A549 (cell line): Measurements from ENCODE around the gene KRT3. TPM values are rescaled to one million over a fixed set of nuclear protein-coding genes. Genes with fewer than 3 reads are reported as not detected.
"Not testable (repeated sequence)": the region's sequence is repeated elsewhere in the genome, so short reads cannot be mapped to it uniquely, and the experiment has no call there.

Source experiments
- ATAC-seq, 2 experiments: fragments of 200-7000 bp in 1 of 2; fragments of >200 bp in 1 of 2; cut with Nextera tagmentation in 1 of 2; cut with Tn5 transposase in 1 of 2; 3 replicates each; pipeline versions ENCODE4 v1.8.0 to v1.9.1; 2018 to 2020; ENCODE audit warnings: mild to moderate bottlenecking in 1 of 2, moderate library complexity in 1 of 2
- CTCF ChIA-PET: fragments of 300-600 bp; sonication (Branson Sonifier 250); formaldehyde crosslinking; extraction: SDS; loops from one replicate; lab custom pipeline; 2021; ENCODE audit warnings: antibody characterized with exemption, inconsistent platforms; lab: Yijun Ruan, JAX
- POLR2A ChIA-PET: fragments of 350-600 bp; formaldehyde crosslinking; extraction: SDS; loops from one replicate; lab custom pipeline; 2021; ENCODE audit warnings: antibody characterized with exemption, inconsistent platforms; lab: Yijun Ruan, JAX
- DNase-seq, 2 experiments: peaks; one replicate each; pipeline versions ENCODE4 v3.0.0 to v3.0.0-alpha.2; 2011 to 2016; ENCODE audit warnings: low read depth in 1 of 2, low spot score in 1 of 2
- FAIRE-seq: peaks from 2 replicates; lab custom pipeline; 2011; peaks lifted over from hg19 to GRCh38; lab: Jason Lieb, UNC
- H3K27ac ChIP-seq, 2 experiments: fragments of >200 bp; sonication (Bioruptor Twin); formaldehyde crosslinking; 3 replicates each; pipeline ENCODE4 v1.5.1; 2016 to 2017
- H3K4me1 ChIP-seq: fragments of >200 bp; sonication (Bioruptor Twin); formaldehyde crosslinking; 3 replicates; pipeline ENCODE4 v1.6.1; 2016
- H3K4me2 ChIP-seq: fragments of >200 bp; sonication (Bioruptor Twin); formaldehyde crosslinking; 3 replicates; pipeline ENCODE4 v1.6.1; 2016
- H3K4me3 ChIP-seq: fragments of >200 bp; sonication (Bioruptor Twin); formaldehyde crosslinking; 3 replicates; pipeline ENCODE4 v1.5.1; 2016
- H3K9me3 ChIP-seq: fragments of >200 bp; sonication (Bioruptor Twin); formaldehyde crosslinking; 3 replicates; pipeline ENCODE4 v1.6.1; 2016
- BHLHE40 ChIP-seq: IDR thresholded peaks from 2 replicates; pipeline ENCODE4 v1.6.1; 2012; ENCODE audit warnings: low read depth, low read length, inconsistent platforms
- CBX8 ChIP-seq: fragments of 200-600 bp; sonication (generic); IDR thresholded peaks from 2 replicates; pipeline ENCODE4 v1.6.1; 2016
- CEBPB ChIP-seq, 2 experiments: fragments of >200 bp in 1 of 2; sonication (Bioruptor Twin) in 1 of 2; formaldehyde crosslinking in 1 of 2; IDR thresholded peaks; 2 replicates each; pipeline ENCODE4 v1.6.1; 2012 to 2016
- CHD2 ChIP-seq: fragments of 150-350 bp; IDR thresholded peaks from 2 replicates; pipeline ENCODE4 v1.6.1; 2014; ENCODE audit warnings: low read length; ENCODE audit not compliant: partially characterized antibody
- EHF ChIP-seq: fragments of 250-450 bp; sonication (Bioruptor Pico); IDR thresholded peaks from 2 replicates; pipeline ENCODE4 v1.5.0; 2020; ENCODE audit warnings: mild to moderate bottlenecking
- ESRRA ChIP-seq: fragments of 150-350 bp; IDR thresholded peaks from 2 replicates; pipeline ENCODE4 v1.6.1; 2014; ENCODE audit warnings: mild to moderate bottlenecking, low read length, borderline replicate concordance
- GATA3 ChIP-seq: IDR thresholded peaks from 2 replicates; pipeline ENCODE4 v1.6.1; 2012; ENCODE audit warnings: borderline replicate concordance
- KDM1A ChIP-seq: fragments of 200-600 bp; sonication (generic); IDR thresholded peaks from 2 replicates; pipeline ENCODE4 v1.6.1; 2016; ENCODE audit warnings: low read depth, mild to moderate bottlenecking
- MYC ChIP-seq: IDR thresholded peaks from 2 replicates; pipeline ENCODE4 v1.6.1; 2012; ENCODE audit warnings: mild to moderate bottlenecking, inconsistent platforms, low read length, improper control_type of control experiment, borderline replicate concordance
- NFE2L2 ChIP-seq: fragments of 150-350 bp; conservative IDR thresholded peaks from 2 replicates; pipeline ENCODE4 v1.6.1; 2014; ENCODE audit warnings: low read length
- POLR2AphosphoS2 ChIP-seq: conservative IDR thresholded peaks from 2 replicates; pipeline ENCODE4 v1.6.1; 2012; ENCODE audit warnings: low read length, improper control_type of control experiment, inconsistent platforms
- RARB ChIP-seq: fragments of 250-450 bp; sonication (Bioruptor Pico); IDR thresholded peaks from 2 replicates; pipeline ENCODE4 v1.8.0; 2021; ENCODE audit warnings: mild to moderate bottlenecking, moderate library complexity
- RCOR1 ChIP-seq: fragments of 150-350 bp; IDR thresholded peaks from 2 replicates; pipeline ENCODE4 v1.6.1; 2014; ENCODE audit warnings: antibody characterized with exemption, low read length, low read depth
- RFX5 ChIP-seq: fragments of 450-650 bp; IDR thresholded peaks from 2 replicates; pipeline ENCODE4 v1.7.1; 2014; ENCODE audit warnings: antibody characterized with exemption, mild to moderate bottlenecking, moderate library complexity
- SMC3 ChIP-seq: fragments of >200 bp; sonication (Bioruptor Twin); formaldehyde crosslinking; IDR thresholded peaks from 3 replicates; pipeline ENCODE4 v1.6.1; 2018; ENCODE audit warnings: inconsistent platforms
- TP53 ChIP-seq: fragments of 250-450 bp; sonication (Bioruptor Pico); IDR thresholded peaks from 2 replicates; pipeline ENCODE4 v1.5.0; 2021; ENCODE audit warnings: mild to moderate bottlenecking, moderate library complexity
- ZC3H11A ChIP-seq: fragments of 450-650 bp; IDR thresholded peaks from 2 replicates; pipeline ENCODE4 v1.6.1; 2014; ENCODE audit warnings: antibody characterized with exemption, mild to moderate bottlenecking
- ZFP36 ChIP-seq: fragments of 450-650 bp; IDR thresholded peaks from 2 replicates; pipeline ENCODE4 v1.6.1; 2014; ENCODE audit warnings: borderline replicate concordance; ENCODE audit not compliant: partially characterized antibody
- ZSCAN20 ChIP-seq: fragments of 250-450 bp; sonication (Bioruptor Pico); IDR thresholded peaks from 2 replicates; pipeline ENCODE4 v1.8.0; 2022; ENCODE audit warnings: mild to moderate bottlenecking, moderate library complexity
- WGBS: methylation state at CpG from one replicate; pipeline ENCODE4 v1.1.6; 2017; ENCODE audit errors: missing lambda C conversion rate; 5-methylcytosine and 5-hydroxymethylcytosine counted together
- polyA plus RNA-seq, 4 experiments: library from polyadenylated mRNA; depleted of rRNA in 3 of 4; stranded (reverse); fragments of >200 nt; fragmentation: RNase III in 1 of 4; extraction: RNeasy Plus Mini Kit Qiagen cat#74134 plus additional on column Dnase treatment in 1 of 4; gene quantifications; 2 replicates in 3 of 4; 3 replicates in 1 of 4; pipeline ENCODE4 v1.2.3, GENCODE V29; 2011 to 2017
- TF ChIP-seq, protein P1 (sequence below): fragments of >200 bp; sonication (Bioruptor Twin); formaldehyde crosslinking; IDR thresholded peaks from 3 replicates; pipeline ENCODE4 v1.6.1; 2016
- TF ChIP-seq, protein P2 (sequence below): fragments of 250-450 bp; sonication (Bioruptor Pico); IDR thresholded peaks from 2 replicates; pipeline ENCODE4 v1.5.0; 2021; ENCODE audit warnings: mild to moderate bottlenecking, moderate library complexity, borderline replicate concordance

KRT3 gene
- polyA plus RNA-seq, 2 of the 4 experiments (the other 2 are of a cell fraction) = 0.04 to 0.06 TPM

DNA sequence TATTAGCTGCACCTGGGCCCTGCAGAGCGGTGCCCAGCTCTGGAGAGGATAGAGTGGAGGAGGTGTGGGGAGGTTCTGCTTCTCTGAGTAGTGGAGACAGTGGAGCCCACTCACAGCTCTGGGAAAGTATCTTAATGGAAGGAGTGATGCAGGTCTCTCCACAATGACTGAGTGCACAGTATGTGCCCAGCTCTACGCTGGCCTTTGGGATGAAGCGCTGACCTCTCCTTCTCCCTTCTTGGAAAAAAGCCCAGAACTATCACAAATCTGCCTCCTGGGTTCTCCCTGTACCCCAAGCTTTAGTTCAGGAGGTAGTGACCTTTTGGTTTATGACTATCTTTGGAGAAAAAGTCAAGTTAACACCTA lies 495 bp upstream of the KRT3 start:
- no peak for TF ChIP-seq RARB (CRISPR knock-in tag)
- TF ChIP-seq, protein P1, sequence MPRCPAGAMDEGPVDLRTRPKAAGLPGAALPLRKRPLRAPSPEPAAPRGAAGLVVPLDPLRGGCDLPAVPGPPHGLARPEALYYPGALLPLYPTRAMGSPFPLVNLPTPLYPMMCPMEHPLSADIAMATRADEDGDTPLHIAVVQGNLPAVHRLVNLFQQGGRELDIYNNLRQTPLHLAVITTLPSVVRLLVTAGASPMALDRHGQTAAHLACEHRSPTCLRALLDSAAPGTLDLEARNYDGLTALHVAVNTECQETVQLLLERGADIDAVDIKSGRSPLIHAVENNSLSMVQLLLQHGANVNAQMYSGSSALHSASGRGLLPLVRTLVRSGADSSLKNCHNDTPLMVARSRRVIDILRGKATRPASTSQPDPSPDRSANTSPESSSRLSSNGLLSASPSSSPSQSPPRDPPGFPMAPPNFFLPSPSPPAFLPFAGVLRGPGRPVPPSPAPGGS = no peak
- FAIRE-seq (no peak), ATAC-seq (no peak), DNase-seq (no peak)
- ChIA-PET POLR2A (no interaction called here), CTCF (interaction anchor here (0.6 to 1.7 kb wide), 7 partner anchors 8 to 640 kb away, joined by 3 to 4 read pairs (median 3); no protein-coding TSS in a partner anchor)
- H3K4me1 ChIP-seq = peaks cover 52% of the 10 kb centered on the region
- no peak overlapping the region for H3K4me2 ChIP-seq
- H3K9me3 ChIP-seq = no peaks in the 10 kb centered on the region
- H3K4me3 ChIP-seq = no peak overlapping the region
- 98% methylated on average over 3 of the region's 3 CpGs for WGBS
- H3K27ac ChIP-seq = peak overlapping the region in 1 of 2 experiments; percentile 89; a peak in 3 of 6 replicates

DNA sequence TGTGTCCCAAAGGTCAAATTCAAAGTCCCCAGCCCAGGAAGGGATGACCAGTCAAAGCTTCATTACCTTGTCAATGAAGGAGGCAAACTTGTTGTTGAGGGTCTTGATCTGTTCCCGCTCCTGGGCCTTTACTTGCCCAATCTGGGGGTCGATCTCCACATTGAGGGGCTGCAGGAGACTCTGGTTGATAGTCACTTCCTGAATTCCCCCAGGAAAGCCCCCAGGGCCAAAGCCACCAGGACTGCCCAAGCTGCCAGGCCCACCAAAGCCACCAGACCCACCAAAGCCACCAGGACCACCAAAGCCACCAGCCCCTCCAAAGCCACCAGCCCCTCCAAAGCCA lies 614 bp downstream of the KRT3 start:
- CTCF ChIA-PET = interaction anchor here (0.9 to 1.7 kb wide), 4 partner anchors 12 to 423 kb away, joined by 3 to 4 read pairs (median 4); no protein-coding TSS in a partner anchor
- H3K4me2 ChIP-seq, FAIRE-seq, ATAC-seq, DNase-seq, H3K9me3 ChIP-seq, H3K4me3 ChIP-seq, H3K27ac ChIP-seq, POLR2A ChIA-PET: not testable (repeated sequence)
- 92% methylated on average over 2 of the region's 2 CpGs for WGBS
- peaks cover 43% of the 10 kb centered on the region for H3K4me1 ChIP-seq

DNA sequence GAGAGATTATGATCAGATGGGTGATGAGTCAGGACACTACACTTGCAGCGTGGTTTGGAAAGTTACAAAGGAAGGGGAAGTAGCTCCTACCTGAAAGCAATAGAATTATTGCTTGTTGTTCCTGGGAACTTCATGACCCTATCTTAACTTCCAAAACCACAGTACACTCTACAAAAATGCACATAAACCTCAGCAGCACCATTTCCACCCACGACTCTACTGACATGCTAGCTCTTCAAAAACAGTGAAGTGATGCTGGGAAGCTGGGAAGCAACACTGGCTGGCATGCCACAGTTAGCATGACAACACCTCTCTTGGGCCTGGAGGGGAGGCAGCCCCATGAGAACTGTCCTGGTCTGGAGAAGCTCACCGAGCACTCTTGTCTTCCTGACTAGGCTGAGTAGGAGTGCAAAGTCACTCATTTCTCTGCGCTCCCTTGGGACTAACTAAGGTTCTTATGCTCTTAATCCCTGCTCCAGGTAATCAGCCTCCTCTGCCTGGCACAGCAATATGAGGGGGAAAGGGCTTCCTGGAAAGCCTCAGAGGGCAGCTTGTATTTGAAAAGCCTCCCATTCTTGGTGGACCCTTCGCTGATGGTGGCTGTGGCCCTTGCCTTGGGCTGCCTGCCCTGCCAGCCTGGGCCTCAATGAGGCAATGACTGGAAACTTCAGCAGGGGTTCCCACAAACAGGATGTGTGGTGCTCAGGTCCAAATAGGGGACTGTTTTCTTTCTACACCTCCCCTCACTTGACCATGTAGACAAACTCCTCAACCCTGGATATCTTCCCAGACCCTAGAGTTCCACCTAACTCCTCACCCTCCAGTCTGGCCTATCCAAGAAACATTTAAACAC lies 1.2 kb downstream of the KRT3 start:
- FAIRE-seq (no peak), ATAC-seq (no peak), DNase-seq (no peak)
- H3K27ac ChIP-seq = 0 out of 6 replicates have a peak overlapping the region, but pooled peaks of 1 of the 2 experiments have one; percentile 25
- CTCF ChIA-PET = interaction anchor here (0.6 to 1.3 kb wide), 4 partner anchors 13 to 769 kb away, joined by 3 to 4 read pairs (median 4); no protein-coding TSS in a partner anchor
- H3K4me3 ChIP-seq = no peak overlapping the region
- no peak for TF ChIP-seq NFE2L2
- TF ChIP-seq GATA3 = no peak
- no peak for TF ChIP-seq ESRRA
- TF ChIP-seq POLR2AphosphoS2 = no peak
- TF ChIP-seq ZC3H11A = no peak
- TF ChIP-seq RCOR1 = no peak
- no peak for TF ChIP-seq TP53 (CRISPR knock-in tag)
- TF ChIP-seq CBX8 = no peak
- TF ChIP-seq MYC = no peak
- no peak for TF ChIP-seq RFX5
- no peak for TF ChIP-seq SMC3
- TF ChIP-seq CHD2 = no peak
- no peak for TF ChIP-seq ZSCAN20 (CRISPR knock-in tag)
- no peak for TF ChIP-seq RARB (CRISPR knock-in tag)
- no peak for TF ChIP-seq EHF (CRISPR knock-in tag)
- TF ChIP-seq, protein P2, sequence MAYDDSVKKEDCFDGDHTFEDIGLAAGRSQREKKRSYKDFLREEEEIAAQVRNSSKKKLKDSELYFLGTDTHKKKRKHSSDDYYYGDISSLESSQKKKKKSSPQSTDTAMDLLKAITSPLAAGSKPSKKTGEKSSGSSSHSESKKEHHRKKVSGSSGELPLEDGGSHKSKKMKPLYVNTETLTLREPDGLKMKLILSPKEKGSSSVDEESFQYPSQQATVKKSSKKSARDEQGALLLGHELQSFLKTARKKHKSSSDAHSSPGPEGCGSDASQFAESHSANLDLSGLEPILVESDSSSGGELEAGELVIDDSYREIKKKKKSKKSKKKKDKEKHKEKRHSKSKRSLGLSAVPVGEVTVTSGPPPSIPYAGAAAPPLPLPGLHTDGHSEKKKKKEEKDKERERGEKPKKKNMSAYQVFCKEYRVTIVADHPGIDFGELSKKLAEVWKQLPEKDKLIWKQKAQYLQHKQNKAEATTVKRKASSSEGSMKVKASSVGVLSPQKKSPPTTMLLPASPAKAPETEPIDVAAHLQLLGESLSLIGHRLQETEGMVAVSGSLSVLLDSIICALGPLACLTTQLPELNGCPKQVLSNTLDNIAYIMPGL (CRISPR knock-in tag) = no peak
- no peak for TF ChIP-seq BHLHE40
- no peak for TF ChIP-seq KDM1A
- TF ChIP-seq ZFP36 = no peak
- no peak for TF ChIP-seq CEBPB (IDR thresholded peaks at IDR 0.05)
- no peaks in the 10 kb centered on the region for H3K9me3 ChIP-seq
- POLR2A ChIA-PET = no interaction called here
- H3K4me2 ChIP-seq = no peak overlapping the region
- peaks cover 37% of the 10 kb centered on the region for H3K4me1 ChIP-seq
- WGBS = 87% methylated on average over 5 of the region's 5 CpGs
